Smooth muscle cell (in vitro differentiated cells): Measurements from ENCODE around the gene IL21R. TPM values are rescaled to one million over a fixed set of nuclear protein-coding genes. Genes with fewer than 3 reads are reported as not detected.

Experiments used
- DNase-seq: peaks from one replicate; lab custom pipeline; 2025; ENCODE audit not compliant: unreplicated experiment; lab: John Stamatoyannopoulos, UW
- H2AFZ ChIP-seq: fragments of 200-600 bp; sonication (generic); 2 replicates; pipeline ENCODE4 v1.6.0; 2016; ENCODE audit warnings: antibody characterized with exemption, low read depth, mild to moderate bottlenecking
- H3F3A ChIP-seq: fragments of 200-600 bp; sonication (generic); 2 replicates; pipeline ENCODE4 v1.6.0; 2017; ENCODE audit warnings: antibody characterized with exemption, low read depth
- H3K27ac ChIP-seq: fragments of 200-600 bp; sonication (generic); 2 replicates; pipeline ENCODE4 v1.5.1; 2016; ENCODE audit warnings: low read depth, mild to moderate bottlenecking
- H3K27me3 ChIP-seq: fragments of 200-600 bp; sonication (generic); 2 replicates; pipeline ENCODE4 v1.6.1; 2016; ENCODE audit warnings: low read depth, mild to moderate bottlenecking
- H3K36me3 ChIP-seq: fragments of 200-600 bp; sonication (generic); 2 replicates; pipeline ENCODE4 v1.5.1; 2016; ENCODE audit warnings: low read depth
- H3K4me1 ChIP-seq: fragments of 200-600 bp; sonication (generic); 2 replicates; pipeline ENCODE4 v1.5.1; 2016; ENCODE audit warnings: low read depth
- H3K4me2 ChIP-seq: fragments of 200-600 bp; sonication (generic); 2 replicates; pipeline ENCODE4 v1.6.0; 2016; ENCODE audit warnings: mild to moderate bottlenecking
- H3K4me3 ChIP-seq: fragments of 200-600 bp; sonication (generic); 2 replicates; pipeline ENCODE4 v1.5.1; 2016; ENCODE audit warnings: mild to moderate bottlenecking
- H3K79me2 ChIP-seq: fragments of 200-600 bp; sonication (generic); 2 replicates; pipeline ENCODE4 v1.6.0; 2016; ENCODE audit warnings: low read depth, mild to moderate bottlenecking
- H3K9ac ChIP-seq: fragments of 200-600 bp; sonication (generic); 2 replicates; pipeline ENCODE4 v1.6.0; 2016; ENCODE audit warnings: low read depth
- H3K9me3 ChIP-seq: fragments of 200-600 bp; sonication (generic); replicated peaks from 2 replicates; pipeline ENCODE4 v1.5.1; 2016; ENCODE audit warnings: low read depth
- H4K20me1 ChIP-seq: fragments of 200-600 bp; sonication (generic); 2 replicates; pipeline ENCODE4 v1.6.0; 2016; ENCODE audit warnings: low read depth
- CTCF ChIP-seq: fragments of 200-600 bp; sonication (generic); IDR thresholded peaks from 2 replicates; pipeline ENCODE4 v1.5.1; 2017; ENCODE audit warnings: borderline replicate concordance, mild to moderate bottlenecking, antibody characterized with exemption; ENCODE audit not compliant: insufficient read depth, poor library complexity, severe bottlenecking
- WGBS: methylation state at CpG from one replicate; pipeline ENCODE4 v1.1.7; 2016; ENCODE audit warnings: low lambda C conversion rate; 5-methylcytosine and 5-hydroxymethylcytosine counted together
- polyA plus RNA-seq: library from polyadenylated mRNA; unstranded; fragments of >200 nt; fragmentation: Nextera tagmentation; extraction: Ambion mirVana; gene quantifications from 2 replicates; pipeline ENCODE4 v1.2.1, GENCODE V29; 2016
- total RNA-seq: library from RNA; depleted of rRNA; stranded (reverse); fragments of >200 nt; gene quantifications from 2 replicates; pipeline ENCODE4 v1.2.3, GENCODE V29; 2014

Gene IL21R
- total and polyA plus RNA-seq, 2 experiments from 2014 or later, result not detected

- H4K20me1 ChIP-seq, result no peaks in the 10 kb centered on the region
- peaks cover 3% of the 10 kb centered on the region for H3K4me1 ChIP-seq
- peaks cover 28% of the 10 kb centered on the region for H3K36me3 ChIP-seq
- no peaks in the 10 kb centered on the region for H3F3A ChIP-seq
- H3K4me3 ChIP-seq, result no peak overlapping the region
- H3K9me3 ChIP-seq, result no peaks in the 10 kb centered on the region
- WGBS, result 96% methylated on average over 7 of the region's 7 CpGs
- no peak overlapping the region for H3K9ac ChIP-seq
- H2AFZ ChIP-seq, result no peak overlapping the region
- no peak for DNase-seq
- no peak overlapping the region for H3K4me2 ChIP-seq
- no peak overlapping the region for H3K27ac ChIP-seq
- H3K79me2 ChIP-seq, result no peaks in the 10 kb centered on the region
- TF ChIP-seq CTCF, result no peak
- no peaks in the 10 kb centered on the region for H3K27me3 ChIP-seq
Observed at GRCh38 chr16:27480761-27481160, 78.8 kb downstream of the IL21R start.

GRCh38 chr16:27481282-27481934 is 79.4 kb downstream of the IL21R start:
- Histone ChIP-seq H3K4me2 (no peak overlapping the region), H2AFZ (no peak overlapping the region), H3F3A (no peaks in the 10 kb centered on the region), H3K27me3 (no peaks in the 10 kb centered on the region), H3K36me3 (peaks cover 30% of the 10 kb centered on the region), H3K9me3 (no peaks in the 10 kb centered on the region), H3K79me2 (no peaks in the 10 kb centered on the region), H3K4me3 (no peak overlapping the region), H3K4me1 (no peaks in the 10 kb centered on the region), H3K9ac (no peak overlapping the region), H3K27ac (no peak overlapping the region), H4K20me1 (no peaks in the 10 kb centered on the region)
- WGBS, result 94% methylated on average over 15 of the region's 15 CpGs
- no peak for TF ChIP-seq CTCF
- DNase-seq, result no peak

- Histone ChIP-seq H3F3A (no peaks in the 10 kb centered on the region), H3K27ac (no peak overlapping the region), H3K79me2 (no peaks in the 10 kb centered on the region), H3K9ac (no peak overlapping the region), H3K9me3 (no peaks in the 10 kb centered on the region), H4K20me1 (no peaks in the 10 kb centered on the region), H3K4me1 (no peaks in the 10 kb centered on the region), H3K27me3 (no peaks in the 10 kb centered on the region), H3K4me2 (no peak overlapping the region), H3K36me3 (peaks cover 31% of the 10 kb centered on the region), H3K4me3 (no peak overlapping the region), H2AFZ (no peak overlapping the region)
- 99% methylated on average over 10 of the region's 10 CpGs for WGBS
- TF ChIP-seq CTCF, result no peak
- DNase-seq, result no peak
Observed at GRCh38 chr16:27482397-27483087, 80.6 kb downstream of the IL21R start.

- Histone ChIP-seq H3K27me3 (no peaks in the 10 kb centered on the region), H3K4me1 (no peaks in the 10 kb centered on the region), H2AFZ (no peak overlapping the region), H3F3A (no peaks in the 10 kb centered on the region), H3K4me2 (no peak overlapping the region), H3K79me2 (no peaks in the 10 kb centered on the region), H3K9me3 (no peaks in the 10 kb centered on the region), H3K27ac (no peak overlapping the region), H3K36me3 (peaks cover 25% of the 10 kb centered on the region), H3K9ac (no peak overlapping the region), H4K20me1 (no peaks in the 10 kb centered on the region), H3K4me3 (no peak overlapping the region)
- no peak for TF ChIP-seq CTCF
- WGBS, result 97% methylated on average over 5 of the region's 5 CpGs
- no peak for DNase-seq
Observed at GRCh38 chr16:27483088-27483437, 81.1 kb downstream of the IL21R start.
